NCI-H526 treated with DMSO at 0.1 percent for 48 hours (cell line): ENCODE data around the gene PTK7.
A peak's percentile ranks its signal among the peaks of the same experiment; 100 is the strongest.
"Not testable (repeated sequence)": the region's sequence is repeated elsewhere in the genome, so short reads cannot be mapped to it uniquely, and the experiment has no call there.

Source experiments
- DNase-seq: peaks from one replicate; lab custom pipeline; 2025; lab: John Stamatoyannopoulos, UW

PTK7 gene

DNA sequence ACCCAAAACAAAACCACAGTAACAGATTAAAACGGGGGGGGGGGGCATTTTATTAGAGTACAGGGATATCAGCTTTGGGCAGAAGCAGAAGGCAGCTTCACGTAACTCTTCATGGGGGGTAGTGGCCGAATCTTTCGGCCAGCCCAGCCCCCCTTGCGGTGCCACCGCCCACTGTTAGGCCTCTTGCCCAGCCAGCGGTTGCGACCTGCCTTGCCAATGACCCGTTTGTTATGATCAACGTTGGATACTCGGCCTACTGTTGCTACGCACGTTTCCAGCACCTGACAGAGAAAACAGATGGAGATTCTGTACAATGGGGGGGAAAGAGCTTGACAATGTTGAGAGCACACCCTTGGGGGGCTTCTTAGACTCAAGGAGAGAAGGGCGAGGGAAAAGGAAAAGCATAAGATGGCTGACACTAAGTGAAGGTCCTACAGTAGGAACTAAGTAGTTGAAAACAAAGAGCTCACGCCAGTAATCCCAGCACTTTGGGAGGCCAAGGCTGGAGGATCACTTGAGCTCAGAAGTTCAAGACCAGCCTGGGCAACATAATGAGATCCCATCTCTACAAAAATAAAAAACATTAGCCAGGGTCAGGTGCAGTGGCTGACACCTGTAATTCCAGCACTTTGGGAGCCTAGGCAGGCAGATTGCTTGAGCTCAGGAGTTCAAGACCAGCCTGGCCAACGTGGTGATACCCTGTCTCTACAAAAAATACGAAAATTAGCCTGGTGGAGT lies 21.7 kb upstream of the PTK7 start:
- no peak for DNase-seq

DNA sequence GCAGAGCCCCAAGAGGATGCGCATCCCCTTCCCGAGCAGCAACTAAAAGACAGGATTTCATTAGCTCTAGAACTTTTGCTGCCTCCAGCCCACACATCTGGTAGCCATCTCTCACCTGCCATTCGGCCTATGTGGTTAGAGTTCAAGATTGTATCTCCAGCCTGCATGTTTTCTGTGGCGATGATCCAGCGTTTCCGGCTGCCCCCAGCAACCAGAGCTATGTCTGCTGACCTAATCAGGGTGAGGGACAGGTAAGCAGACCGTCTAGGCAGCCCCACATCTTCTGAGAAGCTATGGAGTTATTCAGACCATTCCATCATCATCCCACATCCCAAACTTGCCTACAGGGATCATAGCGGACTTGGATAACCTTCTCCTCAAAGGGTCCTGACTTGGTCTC lies 20.1 kb upstream of the PTK7 start:
- DNase-seq, result no peak

DNA sequence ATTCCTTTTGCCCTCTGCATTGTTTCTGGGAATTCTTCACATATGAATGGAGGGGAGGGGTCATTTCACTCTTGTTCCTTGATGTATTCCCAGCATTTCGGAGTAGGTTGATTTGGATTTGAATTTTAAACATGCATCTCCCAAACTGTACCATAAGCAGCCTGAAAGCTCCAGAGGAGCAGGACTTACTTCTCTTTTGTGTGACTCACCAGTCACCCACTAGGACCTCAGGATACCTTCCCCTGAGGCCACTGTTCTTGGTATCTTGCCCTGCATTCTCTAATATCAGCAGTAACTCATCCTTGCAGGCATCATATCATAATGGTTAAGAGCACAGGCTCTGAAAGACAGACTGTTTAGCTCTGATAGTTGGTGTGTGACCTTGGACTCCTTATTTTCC lies 17.6 kb upstream of the PTK7 start:
- no peak for DNase-seq

GRCh38 chr6:43059168-43060033 lies 16.7 kb upstream of the PTK7 start, which contains the start of the genes KLC4 and MRPL2:
Gene KLC4 (plus strand): TSS chr6:43059631. CDS start chr6:43061336, 1,705 bp downstream.
Gene MRPL2 (minus strand): TSS chr6:43059434. CDS start chr6:43059381, 53 bp downstream.
- DNase-seq, result peak; percentile 98

DNA sequence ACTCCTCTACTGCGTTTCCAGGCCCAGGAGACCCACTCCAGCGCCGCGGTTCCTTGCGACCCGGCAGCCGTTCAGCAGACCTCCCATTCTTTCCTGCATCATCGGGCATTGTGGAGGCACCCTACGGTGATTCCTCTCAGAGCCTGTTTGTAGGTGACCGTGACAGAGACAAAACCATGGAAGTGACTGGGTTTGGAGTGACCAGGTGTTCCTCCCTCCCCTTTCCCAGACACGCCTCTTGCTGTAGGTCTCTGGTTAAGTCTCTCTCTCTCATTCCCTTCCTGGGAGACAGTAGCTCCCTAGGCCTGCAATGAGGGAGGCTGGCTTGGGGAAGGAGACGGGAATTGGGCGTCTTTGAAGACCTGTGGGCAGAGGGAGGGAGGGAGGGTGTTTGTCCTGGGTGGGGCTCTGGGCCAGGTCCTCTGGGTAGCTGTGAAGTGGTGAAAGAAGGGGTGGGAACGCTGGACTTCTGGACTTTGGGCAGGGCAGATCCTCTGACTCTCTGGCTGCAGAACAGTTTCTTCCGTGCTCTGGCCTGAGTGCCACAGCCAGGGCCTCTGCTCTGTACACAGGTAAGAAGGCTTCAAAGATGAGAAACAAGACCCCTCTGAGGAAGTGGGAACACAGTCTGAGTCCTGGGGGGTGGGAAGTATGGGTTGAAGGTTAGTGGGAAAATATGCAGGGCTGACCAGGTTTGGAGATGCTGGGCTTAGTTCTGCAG lies 15.9 kb upstream of the PTK7 start:
- no peak for DNase-seq

- DNase-seq, result no peak
These were observed 15.1 kb upstream of the PTK7 start for GRCh38 chr6:43060755-43061633.

GRCh38 chr6:43061861-43062260 lies 14.3 kb upstream of the PTK7 start:
- DNase-seq, result no peak

- no peak for DNase-seq
These were observed 13.3 kb upstream of the PTK7 start for GRCh38 chr6:43062818-43063217.

DNA sequence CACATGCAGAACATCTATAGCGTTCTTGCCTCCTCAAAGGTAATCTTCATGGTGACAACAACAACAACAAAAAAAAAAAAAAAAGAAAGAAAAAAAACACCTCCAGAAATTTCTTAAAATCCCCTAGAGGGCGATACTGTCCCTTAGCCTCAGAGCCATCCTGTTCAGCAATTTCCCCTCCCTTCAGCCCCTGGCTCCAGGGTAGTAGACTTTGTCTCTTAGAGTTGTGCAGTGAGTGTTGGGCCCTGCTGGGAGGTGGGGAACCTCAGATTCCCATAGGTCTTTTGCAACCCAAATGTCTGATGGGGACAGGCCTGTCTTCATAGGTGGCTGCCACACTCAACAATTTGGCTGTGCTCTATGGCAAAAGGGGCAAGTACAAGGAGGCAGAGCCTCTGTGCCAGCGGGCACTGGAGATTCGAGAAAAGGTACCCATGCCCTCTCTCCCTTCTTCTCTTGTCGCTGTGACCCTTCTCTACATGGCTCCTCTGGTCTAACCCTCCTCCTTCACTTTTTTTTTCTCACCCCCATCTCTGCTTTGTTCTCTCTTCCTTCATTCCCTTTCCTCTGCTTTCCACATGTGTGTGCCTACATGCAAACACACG lies 6.0 kb upstream of the PTK7 start:
- peak; percentile 27 for DNase-seq

- no peak for DNase-seq
These were observed 1.1 kb upstream of the PTK7 start for GRCh38 chr6:43074847-43075669.

- peak; percentile 31 for DNase-seq
These were observed 584 bp downstream of the PTK7 start for GRCh38 chr6:43076464-43077332.

DNA sequence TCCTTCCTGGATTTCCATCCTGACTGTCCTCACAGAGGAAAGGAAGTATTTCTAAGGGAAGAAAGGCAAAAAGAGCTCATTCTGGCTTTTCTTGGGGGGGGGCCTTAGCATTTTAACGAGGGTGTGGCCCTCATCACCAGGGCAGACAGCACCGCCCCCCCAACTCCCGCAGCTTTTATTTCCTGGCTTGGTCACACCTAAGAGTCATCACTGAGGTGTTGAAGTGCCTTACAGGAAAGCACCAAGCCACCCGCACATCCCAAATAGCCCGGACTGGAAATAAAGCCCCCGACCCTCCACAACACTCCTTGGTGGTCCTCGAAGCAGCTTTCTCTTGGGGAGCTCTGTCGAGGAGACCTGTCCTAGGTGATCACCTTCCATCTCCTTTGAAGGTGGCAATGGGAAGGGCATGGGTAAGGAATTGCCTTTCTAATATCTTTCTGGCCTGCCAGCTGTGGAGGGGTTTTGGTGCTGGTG lies 1.3 kb downstream of the PTK7 start:
- no peak for DNase-seq

GRCh38 chr6:43077981-43078511 lies 1.9 kb downstream of the PTK7 start:
- no peak for DNase-seq

DNA sequence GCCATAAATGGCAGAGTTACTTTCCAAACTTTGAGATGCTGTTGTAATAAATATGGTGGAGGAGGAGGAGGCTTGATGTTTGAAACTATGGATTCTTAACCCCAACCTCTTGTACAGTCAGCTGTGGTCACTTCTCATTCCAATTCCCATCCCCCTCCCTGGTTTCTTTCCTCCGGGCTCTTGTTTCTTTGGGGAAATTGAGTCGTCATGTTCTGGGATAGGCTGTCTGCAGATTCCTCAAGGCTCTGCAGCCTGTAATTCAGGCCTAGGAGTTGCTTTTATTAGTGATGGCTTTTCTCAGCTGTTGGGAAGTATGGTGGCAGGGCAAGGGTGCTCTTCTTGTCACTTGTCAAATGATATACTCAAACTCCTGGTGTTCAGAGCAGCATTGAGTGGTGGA lies 2.6 kb downstream of the PTK7 start:
- DNase-seq, result no peak

DNA sequence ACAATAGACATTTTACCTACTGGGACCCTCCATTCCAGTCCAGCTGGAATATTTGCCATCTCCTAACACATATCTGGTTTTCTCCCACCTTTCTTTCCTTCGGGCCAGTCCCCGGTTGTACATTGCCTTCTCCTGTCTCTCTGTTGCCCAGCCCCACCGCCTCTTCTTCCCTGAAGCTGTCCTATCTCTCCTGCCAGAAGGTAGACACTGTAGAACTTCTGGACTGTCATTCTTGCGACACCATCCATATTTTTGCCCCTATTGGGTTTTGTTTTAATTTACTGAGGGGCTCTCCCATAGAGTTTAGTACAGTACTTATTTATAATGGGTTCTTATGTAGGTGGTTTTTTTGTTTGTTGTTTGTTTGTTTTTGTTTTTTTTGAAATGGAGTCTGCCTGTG lies 4.9 kb downstream of the PTK7 start:
- DNase-seq, result no peak

DNA sequence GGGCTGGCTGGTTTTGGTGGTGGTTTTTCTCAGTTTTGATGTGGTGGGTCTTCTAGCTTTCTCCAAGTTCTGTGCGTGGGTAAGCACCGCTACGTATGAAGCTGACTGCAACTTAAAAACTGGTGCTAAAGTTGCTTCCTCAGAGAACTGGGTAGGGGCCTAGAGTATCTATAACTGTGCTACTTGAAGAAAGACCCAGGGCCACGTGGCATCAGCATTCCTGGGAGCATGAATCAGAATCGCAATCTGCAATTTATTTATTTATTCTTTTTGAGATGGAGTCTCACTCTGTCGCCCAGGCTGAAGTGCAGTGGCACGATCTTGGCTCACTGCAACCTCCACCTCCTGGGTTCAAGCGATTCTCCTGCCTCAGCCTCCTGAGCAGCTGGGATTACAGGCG lies 5.8 kb downstream of the PTK7 start:
- not testable (repeated sequence) for DNase-seq

DNA sequence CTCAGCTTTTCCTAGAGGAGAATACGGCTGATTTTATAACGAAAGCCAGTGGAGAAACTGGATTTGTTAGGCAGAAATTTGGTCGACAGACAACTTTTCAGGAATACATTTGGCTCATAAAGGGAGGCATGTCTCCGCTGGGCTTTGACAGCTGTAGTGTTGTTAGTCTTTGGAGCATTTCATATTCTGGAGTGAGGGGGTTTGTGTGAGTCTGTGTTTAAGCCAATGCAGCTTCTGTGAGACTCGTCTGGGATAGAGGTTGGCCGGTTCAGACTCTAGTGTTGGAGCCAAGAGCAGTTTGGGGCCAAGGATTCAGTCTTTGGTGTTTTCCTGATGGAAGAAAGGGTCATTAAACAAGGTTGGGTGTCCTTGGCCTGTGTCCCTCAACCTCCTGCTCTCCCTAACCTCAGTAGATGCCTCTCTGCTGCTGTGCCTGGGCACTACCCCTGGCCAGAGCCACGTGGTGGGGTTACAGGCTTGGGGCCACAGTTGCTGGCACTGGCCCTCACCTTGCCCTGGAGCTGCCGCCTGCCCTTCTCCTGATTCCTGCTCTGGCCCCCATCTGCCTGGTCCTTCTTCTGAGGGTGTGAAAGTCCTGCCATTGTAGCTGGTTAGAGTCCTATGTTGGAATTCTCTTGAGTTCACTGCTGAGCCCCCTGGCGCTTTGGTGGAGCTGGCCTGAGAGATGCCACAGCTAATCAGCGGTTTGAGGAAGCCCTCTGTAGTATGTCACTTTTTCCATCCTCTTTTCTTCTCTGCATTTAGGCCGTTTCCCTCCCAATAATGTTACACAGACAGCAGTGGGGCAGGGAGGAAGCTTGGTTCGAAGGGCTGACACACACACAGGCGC lies 6.9 kb downstream of the PTK7 start:
- DNase-seq, result no peak
